GM12878 (cell line): ENCODE measurements around the gene MED13L. TPM values are rescaled to one million over a fixed set of nuclear protein-coding genes. Genes with fewer than 3 reads are reported as not detected.

ENCODE experiments used
- ATAC-seq: fragments of 200-7000 bp; cut with Tn5 transposase; 3 replicates; pipeline ENCODE4 v1.9.1; 2020; ENCODE audit warnings: mild to moderate bottlenecking, moderate library complexity
- BruUV-seq: library from RNA; stranded (reverse); fragments of 400-500 nt; replicated peaks from 2 replicates; lab custom pipeline; 2021; lab: Mats Ljungman, UMichigan
- CTCF ChIA-PET: fragments of 300-600 bp; sonication (Branson Sonifier 250); formaldehyde crosslinking; extraction: SDS; loops from one replicate; lab custom pipeline; 2021; ENCODE audit warnings: inconsistent platforms; lab: Yijun Ruan, JAX
- POLR2A ChIA-PET: fragments of 350-600 bp; formaldehyde crosslinking; extraction: SDS; loops from one replicate; lab custom pipeline; 2021; ENCODE audit warnings: inconsistent platforms; lab: Charles Lee
- RAD21 ChIA-PET: fragments of 300-600 bp; sonication (Branson Sonifier 250); formaldehyde crosslinking; loops from one replicate; lab custom pipeline; 2023; ENCODE audit warnings: antibody characterized with exemption; ENCODE audit not compliant: unreplicated experiment; lab: Charles Lee
- SMC1A ChIA-PET: fragments of 300-600 bp; sonication (Branson Sonifier 250); formaldehyde crosslinking; loops from one replicate; lab custom pipeline; 2023; ENCODE audit not compliant: unreplicated experiment, uncharacterized antibody; lab: Charles Lee
- DNase-seq: peaks from one replicate; pipeline ENCODE4 v3.0.0-alpha.2; 2011; ENCODE audit warnings: low read depth, low spot score
- FAIRE-seq: peaks from 3 replicates; lab custom pipeline; 2011; peaks lifted over from hg19 to GRCh38; lab: Jason Lieb, UNC
- H2AFZ ChIP-seq: 2 replicates; pipeline ENCODE4 v1.6.0; 2011; ENCODE audit warnings: low read depth, low read length, control low read depth; ENCODE audit not compliant: control insufficient read depth
- H3K27ac ChIP-seq: 2 replicates; pipeline ENCODE4 v1.5.1; 2011; ENCODE audit warnings: control low read depth; ENCODE audit not compliant: control insufficient read depth, insufficient read depth
- H3K27me3 ChIP-seq, 2 experiments: replicated peaks in 1 of 2; 2 replicates each; pipeline versions ENCODE4 v1.6.0 to v1.6.1; 2011; ENCODE audit warnings: low read length in 1 of 2; ENCODE audit not compliant: control insufficient read depth in 2 of 2, insufficient read depth in 2 of 2
- H3K36me3 ChIP-seq, 2 experiments: 2 replicates each; pipeline ENCODE4 v1.5.1; 2011; ENCODE audit warnings: low read length in 1 of 2; ENCODE audit not compliant: control insufficient read depth in 2 of 2, insufficient read depth in 2 of 2
- H3K4me1 ChIP-seq: 2 replicates; pipeline ENCODE4 v1.6.1; 2011; ENCODE audit warnings: mild to moderate bottlenecking, low read length, moderate library complexity, mixed read lengths; ENCODE audit not compliant: control insufficient read depth, insufficient read depth
- H3K4me2 ChIP-seq: 2 replicates; pipeline ENCODE4 v1.6.0; 2011; ENCODE audit warnings: control low read depth; ENCODE audit not compliant: control insufficient read depth, insufficient read depth
- H3K4me3 ChIP-seq: fragments of 200-600 bp; sonication (generic); 2 replicates; pipeline ENCODE4 v1.5.1; 2016
- H3K79me2 ChIP-seq: 2 replicates; pipeline ENCODE4 v1.6.0; 2011; ENCODE audit warnings: low read length; ENCODE audit not compliant: control insufficient read depth, insufficient read depth
- H3K9ac ChIP-seq: 2 replicates; pipeline ENCODE4 v1.8.0; 2011; ENCODE audit warnings: low read length, control low read depth, mixed read lengths; ENCODE audit not compliant: control insufficient read depth, insufficient read depth
- H3K9me3 ChIP-seq: replicated peaks from 3 replicates; pipeline ENCODE4 v1.5.1; 2011; ENCODE audit warnings: mild to moderate bottlenecking, low read length; ENCODE audit not compliant: control insufficient read depth, insufficient read depth
- H4K20me1 ChIP-seq: 2 replicates; pipeline ENCODE4 v1.6.0; 2011; ENCODE audit not compliant: control insufficient read depth, insufficient read depth
- ASH2L ChIP-seq: fragments of 300-600, 200-600 bp; sonication (generic); IDR thresholded peaks from 2 replicates; pipeline ENCODE4 v1.6.1; 2017; ENCODE audit warnings: low read depth, mild to moderate bottlenecking, borderline replicate concordance
- BACH1 ChIP-seq: fragments of 450-650 bp; IDR thresholded peaks from 2 replicates; pipeline ENCODE4 v1.6.1; 2017; ENCODE audit warnings: mild to moderate bottlenecking, borderline replicate concordance
- CBFB ChIP-seq: IDR thresholded peaks from 2 replicates; pipeline ENCODE4 v1.6.1; 2016; ENCODE audit warnings: antibody characterized with exemption, low read depth
- CHD2 ChIP-seq: IDR thresholded peaks from 2 replicates; pipeline ENCODE4 v1.6.1; 2011; ENCODE audit warnings: low read depth, low read length, improper control_type of control experiment, borderline replicate concordance
- EED ChIP-seq: sonication (generic); IDR thresholded peaks from 2 replicates; pipeline ENCODE4 v1.6.1; 2016; ENCODE audit warnings: antibody characterized with exemption, low read depth
- FOXK2 ChIP-seq: fragments of 450-650 bp; IDR thresholded peaks from 2 replicates; pipeline ENCODE4 v1.6.1; 2017; ENCODE audit warnings: mild to moderate bottlenecking, moderate library complexity
- HSF1 ChIP-seq: fragments of 150-350 bp; IDR thresholded peaks from 2 replicates; pipeline ENCODE4 v1.6.1; 2014; ENCODE audit warnings: mild to moderate bottlenecking, low read depth, low read length
- IKZF1 ChIP-seq: fragments of 450-650 bp; conservative IDR thresholded peaks from 2 replicates; pipeline ENCODE4 v1.6.1; 2017; ENCODE audit warnings: antibody characterized with exemption, mild to moderate bottlenecking
- MYB ChIP-seq: fragments of 150-350 bp; IDR thresholded peaks from 2 replicates; pipeline ENCODE4 v1.6.1; 2014; ENCODE audit warnings: mild to moderate bottlenecking, low read depth, low read length, borderline replicate concordance
- NFXL1 ChIP-seq: fragments of 450-650 bp; IDR thresholded peaks from 2 replicates; pipeline ENCODE4 v1.6.1; 2017; ENCODE audit warnings: antibody characterized with exemption, mild to moderate bottlenecking, borderline replicate concordance
- NR2F1 ChIP-seq: fragments of 450-650 bp; conservative IDR thresholded peaks from 2 replicates; pipeline ENCODE4 v1.6.1; 2017; ENCODE audit warnings: mild to moderate bottlenecking
- RAD51 ChIP-seq: fragments of 450-650 bp; IDR thresholded peaks from 2 replicates; pipeline ENCODE4 v1.6.1; 2016; ENCODE audit warnings: moderate library complexity, mild to moderate bottlenecking, inconsistent platforms
- RUNX3 ChIP-seq: IDR thresholded peaks from 2 replicates; pipeline ENCODE4 v1.6.1; 2012; ENCODE audit warnings: low read length, inconsistent platforms
- SPI1 ChIP-seq: IDR thresholded peaks from 2 replicates; pipeline ENCODE4 v1.6.1; 2011; ENCODE audit warnings: low read depth, mild to moderate bottlenecking, low read length, moderate library complexity, borderline replicate concordance; ENCODE audit not compliant: insufficient read depth
- TBL1XR1 ChIP-seq: IDR thresholded peaks from 2 replicates; pipeline ENCODE4 v1.6.1; 2012; ENCODE audit warnings: low read depth, low read length, improper control_type of control experiment
- YY1 ChIP-seq: IDR thresholded peaks from 2 replicates; pipeline ENCODE4 v1.6.1; 2011; ENCODE audit warnings: low read depth, mild to moderate bottlenecking, low read length
- WGBS: methylation state at CpG from one replicate; pipeline ENCODE4 v1.1.6; 2016; ENCODE audit warnings: low lambda C conversion rate; ENCODE audit not compliant: insufficient replicate concordance, insufficient coverage; ENCODE audit errors: missing lambda C conversion rate; 5-methylcytosine and 5-hydroxymethylcytosine counted together
- in situ Hi-C: fragments of 300-500 bp; cut with MboI; formaldehyde crosslinking; loops from 9 replicates; pipeline ENCODE4 v1.14.3; 2018; ENCODE audit warnings: mixed read lengths
- intact Hi-C: fragments of 100-400 bp; cut with micrococcal nuclease; formaldehyde crosslinking; loops from one replicate; pipeline ENCODE4 v1.14.2; 2022; ENCODE audit not compliant: unreplicated experiment
- polyA plus RNA-seq, 11 experiments: library from polyadenylated mRNA; depleted of rRNA in 4 of 11; unstranded in 6 of 11; stranded (reverse) in 5 of 11; fragments of >200 nt; fragmentation: Nextera tagmentation in 4 of 11; fragmentation: Illumina TruSeq in 1 of 11; extraction: Ambion mirVana in 4 of 11; extraction: Trizol in 1 of 11; gene quantifications; 1 replicate in 1 of 11; 2 replicates in 10 of 11; pipeline versions ENCODE4 v1.2.1 to v1.2.3, GENCODE V29; 2011 to 2016; ENCODE audit warnings: inconsistent platforms in 2 of 11, missing spikeins in 2 of 11, low read depth in 1 of 11
- total RNA-seq, 4 experiments: library from RNA; depleted of rRNA in 3 of 4; stranded (reverse); fragments of >200 nt in 3 of 4; fragmentation: Illumina TruSeq in 1 of 4; extraction: Trizol in 1 of 4; gene quantifications; 2 replicates each; pipeline versions ENCODE4 v1.2.1 to v1.2.3, GENCODE V29; 2013 to 2021
- TF ChIP-seq, protein P1 (sequence below): fragments of 450-650 bp; IDR thresholded peaks from 2 replicates; pipeline ENCODE4 v1.6.1; 2018; ENCODE audit warnings: borderline replicate concordance, mild to moderate bottlenecking; ENCODE audit not compliant: partially characterized antibody

The MED13L gene
- total and polyA plus RNA-seq, 10 of the 15 experiments (the other 5 are each of a cell fraction or from before 2014, with no cell fraction given) = 3.7 to 30.1 (median 9.1) TPM

GRCh38 chr12:115938794-115939377 is 338.6 kb downstream of the MED13L start:
- FAIRE-seq (no peak), ATAC-seq (no peak), DNase-seq (no peak)
- Histone ChIP-seq H3K27ac (no peak overlapping the region), H3K27me3 (no peaks in the 10 kb centered on the region; a peak in 1 of 4 replicates), H3K4me1 (no peaks in the 10 kb centered on the region), H3K9ac (no peak overlapping the region), H3K36me3 (no peaks in the 10 kb centered on the region), H2AFZ (no peak overlapping the region), H3K79me2 (no peaks in the 10 kb centered on the region), H3K4me3 (no peak overlapping the region), H3K4me2 (no peak overlapping the region), H4K20me1 (no peaks in the 10 kb centered on the region; the same call in 1 of the 2 replicates), H3K9me3 (no peaks in the 10 kb centered on the region)
- WGBS = 16% methylated on average over 1 of the region's 1 CpG
- in situ Hi-C loops (no loop called here), intact Hi-C loops (no loop called here)
- ChIA-PET SMC1A (no interaction called here), RAD21 (no interaction called here), POLR2A (no interaction called here), CTCF (interaction anchor here (1.8 kb wide), 1 partner anchor 21 kb away, joined by 7 read pairs; no protein-coding TSS in a partner anchor)
- no TSS peak for BruUV-seq
- TF ChIP-seq, protein P1, sequence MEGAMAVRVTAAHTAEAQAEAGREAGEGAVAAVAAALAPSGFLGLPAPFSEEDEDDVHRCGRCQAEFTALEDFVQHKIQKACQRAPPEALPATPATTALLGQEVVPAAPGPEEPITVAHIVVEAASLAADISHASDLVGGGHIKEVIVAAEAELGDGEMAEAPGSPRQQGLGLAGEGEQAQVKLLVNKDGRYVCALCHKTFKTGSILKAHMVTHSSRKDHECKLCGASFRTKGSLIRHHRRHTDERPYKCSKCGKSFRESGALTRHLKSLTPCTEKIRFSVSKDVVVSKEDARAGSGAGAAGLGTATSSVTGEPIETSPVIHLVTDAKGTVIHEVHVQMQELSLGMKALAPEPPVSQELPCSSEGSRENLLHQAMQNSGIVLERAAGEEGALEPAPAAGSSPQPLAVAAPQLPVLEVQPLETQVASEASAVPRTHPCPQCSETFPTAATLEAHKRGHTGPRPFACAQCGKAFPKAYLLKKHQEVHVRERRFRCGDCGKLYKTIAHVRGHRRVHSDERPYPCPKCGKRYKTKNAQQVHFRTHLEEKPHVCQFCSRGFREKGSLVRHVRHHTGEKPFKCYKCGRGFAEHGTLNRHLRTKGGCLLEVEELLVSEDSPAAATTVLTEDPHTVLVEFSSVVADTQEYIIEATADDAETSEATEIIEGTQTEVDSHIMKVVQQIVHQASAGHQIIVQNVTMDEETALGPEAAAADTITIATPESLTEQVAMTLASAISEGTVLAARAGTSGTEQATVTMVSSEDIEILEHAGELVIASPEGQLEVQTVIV = no peak
- TF ChIP-seq EED (no peak), ASH2L (no peak), NFXL1 (no peak), RAD51 (no peak), FOXK2 (no peak), TBL1XR1 (no peak), NR2F1 (no peak), YY1 (no peak), HSF1 (no peak), MYB (no peak), CHD2 (no peak), RUNX3 (no peak), IKZF1 (no peak), CBFB (no peak), SPI1 (no peak), BACH1 (no peak)
